Measurements from ENCODE around the gene SUMO2.
A peak's percentile ranks its signal among the peaks of the same experiment; 100 is the strongest.

DNA sequence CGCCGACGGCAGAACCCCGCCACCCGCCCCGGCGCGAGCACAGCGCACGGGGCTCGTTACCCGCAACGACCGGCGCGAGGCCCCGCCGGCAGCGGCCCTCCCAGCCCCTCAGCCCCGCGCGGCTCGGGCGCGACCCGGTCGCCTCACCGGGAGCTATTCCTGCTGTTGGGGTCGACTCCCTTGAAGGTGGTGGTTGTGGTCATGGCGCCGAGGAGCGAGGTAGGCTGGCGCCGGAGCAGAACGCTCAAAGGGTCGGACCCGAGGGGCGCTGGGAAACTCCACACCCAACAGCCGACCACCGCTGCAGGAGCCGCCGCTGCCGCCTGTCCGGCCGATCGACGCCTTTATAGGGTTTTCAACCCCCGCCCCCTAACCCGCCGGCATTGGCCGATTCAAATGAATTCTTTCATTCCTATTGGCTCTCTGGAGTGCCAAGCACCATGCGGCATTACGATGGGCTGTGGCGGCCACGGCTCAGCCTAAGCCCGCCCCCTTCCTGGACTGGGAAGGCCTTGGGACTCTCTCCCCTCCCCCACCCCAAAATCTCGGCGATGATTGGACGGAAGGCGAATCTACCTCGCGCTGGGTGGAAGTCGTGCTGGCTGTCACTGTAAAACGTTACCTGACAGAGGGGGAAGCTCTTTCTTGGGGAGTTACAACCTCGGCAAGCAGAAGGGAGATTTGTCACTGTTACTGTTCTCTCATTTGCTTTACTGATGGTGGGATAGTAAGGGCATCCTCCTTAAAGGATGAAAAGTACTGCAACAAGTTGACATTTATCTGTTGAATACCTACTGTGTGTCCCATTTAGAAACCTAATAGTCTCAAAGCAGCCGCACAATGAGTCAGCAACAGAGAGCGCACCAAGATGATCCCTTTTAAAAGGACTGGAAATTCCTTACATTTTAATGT, 28.3 kb downstream of the SUMO2 start, which contains the start of gene JPT1:
- TF ChIP-seq, protein P1, sequence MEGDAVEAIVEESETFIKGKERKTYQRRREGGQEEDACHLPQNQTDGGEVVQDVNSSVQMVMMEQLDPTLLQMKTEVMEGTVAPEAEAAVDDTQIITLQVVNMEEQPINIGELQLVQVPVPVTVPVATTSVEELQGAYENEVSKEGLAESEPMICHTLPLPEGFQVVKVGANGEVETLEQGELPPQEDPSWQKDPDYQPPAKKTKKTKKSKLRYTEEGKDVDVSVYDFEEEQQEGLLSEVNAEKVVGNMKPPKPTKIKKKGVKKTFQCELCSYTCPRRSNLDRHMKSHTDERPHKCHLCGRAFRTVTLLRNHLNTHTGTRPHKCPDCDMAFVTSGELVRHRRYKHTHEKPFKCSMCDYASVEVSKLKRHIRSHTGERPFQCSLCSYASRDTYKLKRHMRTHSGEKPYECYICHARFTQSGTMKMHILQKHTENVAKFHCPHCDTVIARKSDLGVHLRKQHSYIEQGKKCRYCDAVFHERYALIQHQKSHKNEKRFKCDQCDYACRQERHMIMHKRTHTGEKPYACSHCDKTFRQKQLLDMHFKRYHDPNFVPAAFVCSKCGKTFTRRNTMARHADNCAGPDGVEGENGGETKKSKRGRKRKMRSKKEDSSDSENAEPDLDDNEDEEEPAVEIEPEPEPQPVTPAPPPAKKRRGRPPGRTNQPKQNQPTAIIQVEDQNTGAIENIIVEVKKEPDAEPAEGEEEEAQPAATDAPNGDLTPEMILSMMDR (IDR thresholded peaks at IDR 0.05): peak in 1 of 5 experiments; percentile 36
- TF ChIP-seq EP300 (IDR thresholded peaks at IDR 0.05) (peak; percentile 70 to 98), POLR2A (IDR thresholded peaks at IDR 0.05) (peak; percentile 97 to 98)
